Mesendoderm (in vitro differentiated cells): ENCODE measurements around the gene ANKRD12.

Experiments
- DNase-seq: peaks from one replicate; pipeline ENCODE4 v3.0.0; 2013
- H2AK5ac ChIP-seq: 2 replicates; pipeline ENCODE4 v1.6.1; 2013; ENCODE audit warnings: low read length, inconsistent platforms
- H2BK120ac ChIP-seq: 2 replicates; pipeline ENCODE4 v1.6.1; 2013; ENCODE audit warnings: low read depth, mild to moderate bottlenecking, low read length, moderate library complexity, mixed read lengths
- H2BK15ac ChIP-seq: replicated peaks from 2 replicates; pipeline ENCODE4 v1.6.1; 2013; ENCODE audit warnings: low read depth, mild to moderate bottlenecking, moderate library complexity
- H2BK5ac ChIP-seq: 2 replicates; pipeline ENCODE4 v1.6.1; 2013; ENCODE audit warnings: low read length, inconsistent platforms
- H3K18ac ChIP-seq: 2 replicates; pipeline ENCODE4 v1.6.1; 2013; ENCODE audit warnings: mild to moderate bottlenecking, low read length, mixed read lengths
- H3K23ac ChIP-seq: one replicate; pipeline ENCODE4 v1.6.1; 2013; ENCODE audit warnings: low read length
- H3K27ac ChIP-seq: 2 replicates; pipeline ENCODE4 v1.5.1; 2013; ENCODE audit warnings: low read depth, mild to moderate bottlenecking, inconsistent platforms, low read length, moderate library complexity
- H3K27me3 ChIP-seq: 2 replicates; pipeline ENCODE4 v1.6.1; 2013; ENCODE audit warnings: low read length, control low read depth, mild to moderate bottlenecking, inconsistent platforms; ENCODE audit not compliant: insufficient read depth, poor library complexity
- H3K36me3 ChIP-seq: 2 replicates; pipeline ENCODE4 v1.6.1; 2013; ENCODE audit warnings: low read length, inconsistent platforms; ENCODE audit not compliant: control insufficient read depth, insufficient read depth
- H3K4ac ChIP-seq: one replicate; pipeline ENCODE4 v1.6.1; 2013; ENCODE audit warnings: low read depth, mild to moderate bottlenecking, low read length, moderate library complexity
- H3K4me1 ChIP-seq: 2 replicates; pipeline ENCODE4 v1.6.1; 2013; ENCODE audit warnings: low read depth, low read length, inconsistent platforms; ENCODE audit not compliant: control insufficient read depth
- H3K4me2 ChIP-seq: 2 replicates; pipeline ENCODE4 v1.6.1; 2013; ENCODE audit warnings: low read length
- H3K4me3 ChIP-seq: 2 replicates; pipeline ENCODE4 v1.5.1; 2013; ENCODE audit warnings: mild to moderate bottlenecking, low read length
- H3K56ac ChIP-seq: one replicate; pipeline ENCODE4 v1.6.1; 2013; ENCODE audit warnings: low read length
- H3K79me1 ChIP-seq: 2 replicates; pipeline ENCODE4 v1.6.1; 2013; ENCODE audit warnings: low read length, inconsistent platforms
- H3K79me2 ChIP-seq: 2 replicates; pipeline ENCODE4 v1.6.1; 2013; ENCODE audit warnings: mild to moderate bottlenecking, low read length; ENCODE audit not compliant: control insufficient read depth, insufficient read depth
- H3K9ac ChIP-seq: 2 replicates; pipeline ENCODE4 v1.6.1; 2013; ENCODE audit warnings: low read length, inconsistent platforms
- H4K5ac ChIP-seq: one replicate; pipeline ENCODE4 v1.6.1; 2013; ENCODE audit warnings: low read length
- H4K8ac ChIP-seq: one replicate; pipeline ENCODE4 v1.6.1; 2013; ENCODE audit warnings: low read depth, mild to moderate bottlenecking, control low read depth, low read length, moderate library complexity
- WGBS: extraction: QIAGEN DNeasy Blood & Tissue Kit; methylation state at CpG from one replicate; pipeline ENCODE4 v1.1.7; 2013; ENCODE audit warnings: low lambda C conversion rate, missing lambda C conversion rate; ENCODE audit not compliant: insufficient coverage; ENCODE audit errors: extremely low coverage; 5-methylcytosine and 5-hydroxymethylcytosine counted together

ANKRD12 gene

DNA sequence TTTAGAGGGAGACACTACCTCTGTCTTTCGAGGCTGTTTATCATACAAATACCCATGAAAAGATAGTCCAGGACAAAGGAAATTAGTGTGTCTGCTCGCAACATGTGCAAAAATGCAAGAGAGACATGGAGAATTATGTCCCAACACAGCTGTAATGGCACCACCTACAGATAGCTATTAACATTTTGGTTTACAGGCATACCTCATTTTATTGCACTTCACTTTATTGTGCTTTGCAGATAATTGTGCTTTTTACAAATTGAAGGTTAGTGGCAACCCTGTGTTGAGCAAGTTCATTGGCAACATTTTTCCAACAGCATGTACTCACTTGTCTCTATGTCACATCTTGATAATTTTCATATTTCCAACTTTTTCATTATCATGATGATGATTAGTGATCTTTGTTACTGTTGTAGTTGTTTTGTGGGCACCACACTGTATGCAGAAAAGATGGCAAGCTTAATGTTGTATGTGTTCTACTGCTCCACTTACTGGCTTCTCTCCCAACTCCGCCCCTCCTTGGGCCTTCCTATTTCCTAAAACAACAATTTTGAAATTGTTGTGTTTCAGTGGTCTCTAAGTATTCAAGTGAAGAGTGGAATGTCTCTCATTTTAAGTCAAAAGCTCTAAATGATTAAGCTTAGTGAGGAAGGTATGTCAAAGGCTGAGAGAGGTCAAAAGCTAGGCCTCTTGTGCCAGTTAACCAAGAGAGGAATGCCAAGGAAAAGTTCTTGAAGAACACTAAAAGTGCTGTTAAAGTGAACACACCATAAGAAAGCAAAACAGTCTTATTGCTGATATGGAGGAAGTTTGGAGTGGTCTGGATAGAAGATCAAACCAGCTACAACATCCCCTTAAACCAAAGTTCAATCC, 52.0 kb downstream of the ANKRD12 start:
- H2AK5ac ChIP-seq: no peak overlapping the region
- no peak overlapping the region for H4K8ac ChIP-seq
- H3K4me3 ChIP-seq: no peak overlapping the region
- no peak overlapping the region for H3K4me2 ChIP-seq
- no peaks in the 10 kb centered on the region for H3K36me3 ChIP-seq
- H3K79me1 ChIP-seq: peaks cover 2% of the 10 kb centered on the region
- H2BK15ac ChIP-seq: no peak overlapping the region
- no peak overlapping the region for H3K23ac ChIP-seq
- no peak for DNase-seq
- no peaks in the 10 kb centered on the region for H3K4me1 ChIP-seq
- H4K5ac ChIP-seq: no peak overlapping the region
- no CpG with 5 or more reads among the region's 3 CpGs for WGBS
- H3K9ac ChIP-seq: no peak overlapping the region
- H3K79me2 ChIP-seq: no peaks in the 10 kb centered on the region
- no peak overlapping the region for H2BK120ac ChIP-seq
- no peak overlapping the region for H3K27ac ChIP-seq
- H3K56ac ChIP-seq: no peak overlapping the region
- no peak overlapping the region for H3K4ac ChIP-seq
- H2BK5ac ChIP-seq: no peak overlapping the region
- H3K18ac ChIP-seq: no peak overlapping the region
- no peaks in the 10 kb centered on the region for H3K27me3 ChIP-seq

DNA sequence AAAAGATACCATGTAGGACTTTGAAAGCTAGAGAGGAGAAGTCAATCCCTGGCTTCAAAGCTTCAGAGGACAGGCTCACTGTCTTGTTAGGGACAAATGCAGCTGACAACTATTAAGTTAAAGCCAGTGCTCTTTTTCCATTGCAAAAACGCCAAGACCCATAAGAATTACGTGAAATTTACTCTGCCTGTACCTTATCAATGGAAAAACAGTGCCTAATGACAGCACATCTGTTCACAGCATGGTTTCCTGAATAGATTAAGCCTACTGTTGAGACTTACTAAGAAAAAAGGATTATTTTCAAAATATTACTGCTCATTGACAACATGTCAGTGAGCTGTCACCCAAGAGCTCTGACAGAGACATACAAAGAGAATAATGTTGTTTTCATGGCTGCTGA, 52.9 kb downstream of the ANKRD12 start:
- Histone ChIP-seq H4K8ac (no peak overlapping the region), H3K79me2 (no peaks in the 10 kb centered on the region), H3K4ac (no peak overlapping the region), H3K4me2 (no peak overlapping the region), H3K56ac (no peak overlapping the region), H3K27ac (no peak overlapping the region), H3K9ac (no peak overlapping the region), H3K79me1 (peaks cover 2% of the 10 kb centered on the region), H3K23ac (no peak overlapping the region), H2BK120ac (no peak overlapping the region), H2AK5ac (no peak overlapping the region), H3K18ac (no peak overlapping the region), H3K36me3 (no peaks in the 10 kb centered on the region), H2BK15ac (no peak overlapping the region), H3K4me3 (no peak overlapping the region), H4K5ac (no peak overlapping the region), H3K4me1 (no peaks in the 10 kb centered on the region), H3K27me3 (no peaks in the 10 kb centered on the region), H2BK5ac (no peak overlapping the region)
- no CpG with 5 or more reads among the region's 2 CpGs for WGBS
- peak; percentile 4 for DNase-seq

- no peak overlapping the region for H3K4me2 ChIP-seq
- H3K36me3 ChIP-seq: no peaks in the 10 kb centered on the region
- DNase-seq: no peak
- H3K4me1 ChIP-seq: no peaks in the 10 kb centered on the region
- H4K5ac ChIP-seq: no peak overlapping the region
- no peak overlapping the region for H2BK15ac ChIP-seq
- no peak overlapping the region for H2AK5ac ChIP-seq
- no peak overlapping the region for H4K8ac ChIP-seq
- H3K56ac ChIP-seq: no peak overlapping the region
- H3K27ac ChIP-seq: no peak overlapping the region
- H3K9ac ChIP-seq: no peak overlapping the region
- H3K4ac ChIP-seq: no peak overlapping the region
- no peak overlapping the region for H3K18ac ChIP-seq
- no peak overlapping the region for H3K23ac ChIP-seq
- no peak overlapping the region for H2BK120ac ChIP-seq
- H3K27me3 ChIP-seq: no peaks in the 10 kb centered on the region
- H2BK5ac ChIP-seq: no peak overlapping the region
- no peaks in the 10 kb centered on the region for H3K79me2 ChIP-seq
- H3K4me3 ChIP-seq: no peak overlapping the region
- no CpG with 5 or more reads among the region's 2 CpGs for WGBS
- H3K79me1 ChIP-seq: peaks cover 2% of the 10 kb centered on the region
These were observed 55.2 kb downstream of the ANKRD12 start for GRCh38 chr18:9191658-9192256.

GRCh38 chr18:9193031-9193430, 56.5 kb downstream of the ANKRD12 start:
- H3K27me3 ChIP-seq: no peaks in the 10 kb centered on the region

GRCh38 chr18:9196568-9196967, 60.0 kb downstream of the ANKRD12 start:
- H4K8ac ChIP-seq: no peak overlapping the region
- H3K56ac ChIP-seq: no peak overlapping the region
- H3K4ac ChIP-seq: no peak overlapping the region
- H2BK5ac ChIP-seq: no peak overlapping the region
- H3K27me3 ChIP-seq: no peaks in the 10 kb centered on the region
- no peak overlapping the region for H3K18ac ChIP-seq
- H3K79me1 ChIP-seq: peaks cover 2% of the 10 kb centered on the region
- H3K36me3 ChIP-seq: no peaks in the 10 kb centered on the region
- WGBS: no CpG with 5 or more reads among the region's 4 CpGs
- peaks cover 2% of the 10 kb centered on the region for H3K4me1 ChIP-seq
- no peak overlapping the region for H3K23ac ChIP-seq
- no peak overlapping the region for H2BK120ac ChIP-seq
- H3K9ac ChIP-seq: no peak overlapping the region
- DNase-seq: no peak
- H3K27ac ChIP-seq: no peak overlapping the region
- no peak overlapping the region for H3K4me2 ChIP-seq
- H4K5ac ChIP-seq: no peak overlapping the region
- H3K4me3 ChIP-seq: no peak overlapping the region
- no peak overlapping the region for H2AK5ac ChIP-seq
- H3K79me2 ChIP-seq: no peaks in the 10 kb centered on the region
- no peak overlapping the region for H2BK15ac ChIP-seq

More at GRCh38 chr18:9193031-9193430, 56.5 kb downstream of the ANKRD12 start:
- H3K9ac ChIP-seq: no peak overlapping the region
- H3K18ac ChIP-seq: no peak overlapping the region
- H4K5ac ChIP-seq: no peak overlapping the region
- H3K23ac ChIP-seq: no peak overlapping the region
- no peak overlapping the region for H2BK120ac ChIP-seq
- no peak overlapping the region for H2BK5ac ChIP-seq
- H3K79me1 ChIP-seq: peaks cover 2% of the 10 kb centered on the region
- WGBS: no CpG with 5 or more reads among the region's 2 CpGs
- H2AK5ac ChIP-seq: no peak overlapping the region
- no peak overlapping the region for H3K4ac ChIP-seq
- no peaks in the 10 kb centered on the region for H3K4me1 ChIP-seq
- H3K36me3 ChIP-seq: no peaks in the 10 kb centered on the region
- H4K8ac ChIP-seq: no peak overlapping the region
- H3K79me2 ChIP-seq: no peaks in the 10 kb centered on the region
- H3K4me3 ChIP-seq: no peak overlapping the region
- no peak for DNase-seq
- no peak overlapping the region for H3K56ac ChIP-seq
- H3K27ac ChIP-seq: no peak overlapping the region
- H3K4me2 ChIP-seq: no peak overlapping the region
- H2BK15ac ChIP-seq: no peak overlapping the region
